Ishikawa (cell line): Measurements from ENCODE around the gene ZNF653.

ENCODE experiments used
- CEBPB ChIP-seq: IDR thresholded peaks from 2 replicates; pipeline ENCODE4 v1.6.1; 2012
- CREB1 ChIP-seq: IDR thresholded peaks from 2 replicates; pipeline ENCODE4 v1.6.1; 2012; ENCODE audit warnings: low read depth
- EGR1 ChIP-seq: IDR thresholded peaks from 2 replicates; pipeline ENCODE4 v1.6.1; 2012
- EP300 ChIP-seq: IDR thresholded peaks from 2 replicates; pipeline ENCODE4 v1.6.1; 2012; ENCODE audit warnings: borderline replicate concordance
- FOXM1 ChIP-seq: IDR thresholded peaks from 2 replicates; pipeline ENCODE4 v1.6.1; 2012; ENCODE audit warnings: low read depth, borderline replicate concordance
- NFIC ChIP-seq: IDR thresholded peaks from 2 replicates; pipeline ENCODE4 v1.6.1; 2012
- RAD21 ChIP-seq: IDR thresholded peaks from 2 replicates; pipeline ENCODE4 v1.6.1; 2012; ENCODE audit warnings: low read depth
- TAF1 ChIP-seq: IDR thresholded peaks from 2 replicates; pipeline ENCODE4 v1.6.1; 2012; ENCODE audit warnings: low read depth, mild to moderate bottlenecking
- TCF12 ChIP-seq: IDR thresholded peaks from 2 replicates; pipeline ENCODE4 v1.6.1; 2012; ENCODE audit warnings: low read depth
- TEAD4 ChIP-seq: IDR thresholded peaks from 2 replicates; pipeline ENCODE4 v1.6.1; 2012
- YY1 ChIP-seq: IDR thresholded peaks from 2 replicates; pipeline ENCODE4 v1.6.1; 2012; ENCODE audit warnings: low read depth
- ZBTB7A ChIP-seq: IDR thresholded peaks from 2 replicates; pipeline ENCODE4 v1.6.1; 2012; ENCODE audit warnings: low read depth
- TF ChIP-seq, protein P1 (sequence below): IDR thresholded peaks from 2 replicates; pipeline ENCODE4 v1.6.1; 2012
- TF ChIP-seq, protein P2 (sequence below): IDR thresholded peaks from 2 replicates; pipeline ENCODE4 v1.6.1; 2012
- TF ChIP-seq, protein P3 (sequence below): IDR thresholded peaks from 2 replicates; pipeline ENCODE4 v1.6.1; 2012; ENCODE audit warnings: low read depth, mild to moderate bottlenecking

Gene ZNF653

GRCh38 chr19:11485245-11485837, 20.3 kb downstream of the ZNF653 start:
- no peak for TF ChIP-seq YY1
- no peak for TF ChIP-seq CREB1
- no peak for TF ChIP-seq RAD21
- TF ChIP-seq TAF1 = no peak
- TF ChIP-seq TEAD4 = no peak

- TF ChIP-seq TAF1 (no peak), CEBPB (no peak), ZBTB7A (no peak)
Observed at GRCh38 chr19:11483366-11484111, 22.1 kb downstream of the ZNF653 start.

DNA sequence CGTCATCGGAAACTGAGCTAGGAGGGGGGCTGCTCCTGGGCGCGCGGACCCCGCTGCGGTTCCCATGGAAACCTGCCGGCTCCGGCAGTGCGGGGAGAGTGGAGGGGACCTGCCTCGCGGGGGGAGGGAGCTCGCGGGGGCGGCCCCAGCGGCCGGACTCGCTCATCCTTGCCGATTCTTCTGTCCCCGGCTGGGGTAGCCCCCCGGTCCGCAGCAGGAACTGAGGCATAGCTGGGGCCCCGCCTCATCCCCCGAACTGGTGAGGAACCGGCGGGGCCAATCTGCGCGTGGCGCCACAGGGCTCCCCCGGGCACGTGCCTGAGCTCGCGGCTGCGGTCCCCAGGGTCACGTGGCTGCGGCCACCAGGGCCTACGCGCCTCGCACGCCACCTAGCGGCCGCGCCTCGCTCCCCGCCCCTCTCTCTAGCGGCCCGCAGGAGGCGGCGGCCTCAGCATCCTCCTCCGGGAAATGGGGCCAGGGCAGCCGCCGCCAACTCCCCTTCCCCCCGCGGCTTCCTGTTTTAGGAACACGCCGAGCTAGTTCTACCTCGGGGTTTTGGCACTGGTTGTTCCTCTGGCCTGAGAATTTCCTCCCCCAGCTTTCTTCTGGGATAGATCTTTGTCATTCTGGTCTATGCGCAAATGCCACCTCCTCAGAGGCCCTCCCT, 23.1 kb downstream of the ZNF653 start:
- TF ChIP-seq, protein P1, sequence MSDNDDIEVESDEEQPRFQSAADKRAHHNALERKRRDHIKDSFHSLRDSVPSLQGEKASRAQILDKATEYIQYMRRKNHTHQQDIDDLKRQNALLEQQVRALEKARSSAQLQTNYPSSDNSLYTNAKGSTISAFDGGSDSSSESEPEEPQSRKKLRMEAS = peak; percentile 99
- TF ChIP-seq NFIC = 0 out of 2 replicates have a peak, but pooled peaks have one; percentile 10
- no peak for TF ChIP-seq CREB1
- TF ChIP-seq ZBTB7A = peak; percentile 48; the same call in 1 of the 2 replicates
- TF ChIP-seq RAD21 = peak; percentile 82
- 0 out of 2 replicates have a peak, but pooled peaks have one; percentile 8 for TF ChIP-seq EP300
- TF ChIP-seq, protein P2, sequence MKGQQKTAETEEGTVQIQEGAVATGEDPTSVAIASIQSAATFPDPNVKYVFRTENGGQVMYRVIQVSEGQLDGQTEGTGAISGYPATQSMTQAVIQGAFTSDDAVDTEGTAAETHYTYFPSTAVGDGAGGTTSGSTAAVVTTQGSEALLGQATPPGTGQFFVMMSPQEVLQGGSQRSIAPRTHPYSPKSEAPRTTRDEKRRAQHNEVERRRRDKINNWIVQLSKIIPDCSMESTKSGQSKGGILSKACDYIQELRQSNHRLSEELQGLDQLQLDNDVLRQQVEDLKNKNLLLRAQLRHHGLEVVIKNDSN = peak; percentile 99
- TF ChIP-seq EGR1 = no peak; the same call in 1 of the 2 replicates

GRCh38 chr19:11481534-11482383, 23.9 kb downstream of the ZNF653 start:
- TF ChIP-seq CREB1 = 0 out of 2 replicates have a peak, but pooled peaks have one; percentile 24
- no peak for TF ChIP-seq YY1
- TF ChIP-seq, protein P3, sequence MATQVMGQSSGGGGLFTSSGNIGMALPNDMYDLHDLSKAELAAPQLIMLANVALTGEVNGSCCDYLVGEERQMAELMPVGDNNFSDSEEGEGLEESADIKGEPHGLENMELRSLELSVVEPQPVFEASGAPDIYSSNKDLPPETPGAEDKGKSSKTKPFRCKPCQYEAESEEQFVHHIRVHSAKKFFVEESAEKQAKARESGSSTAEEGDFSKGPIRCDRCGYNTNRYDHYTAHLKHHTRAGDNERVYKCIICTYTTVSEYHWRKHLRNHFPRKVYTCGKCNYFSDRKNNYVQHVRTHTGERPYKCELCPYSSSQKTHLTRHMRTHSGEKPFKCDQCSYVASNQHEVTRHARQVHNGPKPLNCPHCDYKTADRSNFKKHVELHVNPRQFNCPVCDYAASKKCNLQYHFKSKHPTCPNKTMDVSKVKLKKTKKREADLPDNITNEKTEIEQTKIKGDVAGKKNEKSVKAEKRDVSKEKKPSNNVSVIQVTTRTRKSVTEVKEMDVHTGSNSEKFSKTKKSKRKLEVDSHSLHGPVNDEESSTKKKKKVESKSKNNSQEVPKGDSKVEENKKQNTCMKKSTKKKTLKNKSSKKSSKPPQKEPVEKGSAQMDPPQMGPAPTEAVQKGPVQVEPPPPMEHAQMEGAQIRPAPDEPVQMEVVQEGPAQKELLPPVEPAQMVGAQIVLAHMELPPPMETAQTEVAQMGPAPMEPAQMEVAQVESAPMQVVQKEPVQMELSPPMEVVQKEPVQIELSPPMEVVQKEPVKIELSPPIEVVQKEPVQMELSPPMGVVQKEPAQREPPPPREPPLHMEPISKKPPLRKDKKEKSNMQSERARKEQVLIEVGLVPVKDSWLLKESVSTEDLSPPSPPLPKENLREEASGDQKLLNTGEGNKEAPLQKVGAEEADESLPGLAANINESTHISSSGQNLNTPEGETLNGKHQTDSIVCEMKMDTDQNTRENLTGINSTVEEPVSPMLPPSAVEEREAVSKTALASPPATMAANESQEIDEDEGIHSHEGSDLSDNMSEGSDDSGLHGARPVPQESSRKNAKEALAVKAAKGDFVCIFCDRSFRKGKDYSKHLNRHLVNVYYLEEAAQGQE = peak; percentile 89
- TF ChIP-seq TCF12 = no peak; the same call in 1 of the 2 replicates
- no peak for TF ChIP-seq RAD21
- no peak for TF ChIP-seq CEBPB
- TF ChIP-seq, protein P1 = peak; percentile 40; the same call in 1 of the 2 replicates

DNA sequence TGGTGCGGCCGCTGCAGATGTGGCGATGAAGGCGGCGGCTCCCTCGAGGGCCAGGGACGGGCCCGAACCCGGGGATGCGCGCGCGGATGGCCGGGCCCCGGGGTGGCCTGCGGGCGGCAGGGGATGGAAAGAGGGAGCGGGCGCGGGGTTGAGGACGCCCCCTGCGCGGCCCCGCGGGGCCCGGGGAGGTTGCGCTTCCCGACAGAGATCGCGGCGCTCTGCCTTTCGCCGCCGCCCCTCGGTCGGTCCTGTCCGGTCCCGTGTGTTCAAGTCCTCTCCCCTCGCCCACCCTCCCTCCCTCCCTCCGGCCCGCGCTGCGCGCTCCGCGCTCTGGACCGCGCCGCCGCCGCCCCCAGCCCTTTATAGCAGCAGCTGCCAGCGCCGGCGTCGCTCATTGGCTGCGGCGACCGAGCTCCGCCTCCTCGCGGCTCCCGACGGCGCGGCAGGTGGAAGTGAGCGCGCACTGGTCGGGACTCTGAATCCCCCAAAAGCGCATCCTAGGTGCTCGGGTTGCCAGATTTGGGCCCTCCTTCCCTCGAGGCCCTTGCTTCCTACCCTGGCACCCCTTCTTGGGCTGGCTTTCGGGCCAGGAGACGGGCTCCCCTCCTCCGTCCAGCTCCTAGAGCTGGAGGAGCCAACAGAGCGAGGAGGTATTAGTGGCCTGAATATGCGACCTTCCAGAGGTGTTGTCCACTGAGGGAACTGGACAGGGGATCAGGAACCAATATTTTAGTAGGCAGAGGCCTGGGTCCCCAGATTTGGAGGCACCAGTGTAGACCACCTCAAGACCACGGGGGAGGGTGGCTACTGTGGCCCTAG, 24.7 kb downstream of the ZNF653 start, which contains the start of gene ELAVL3:
ELAVL3 (minus strand) TSS at position 332 of the 819 bp plus-strand sequence. CDS start 438 bp downstream, outside the sequence.
- TF ChIP-seq TCF12 (no peak), NFIC (no peak), ZBTB7A (no peak), TAF1 (no peak), CREB1 (no peak), YY1 (no peak)
- TF ChIP-seq, protein P2 = no peak

DNA sequence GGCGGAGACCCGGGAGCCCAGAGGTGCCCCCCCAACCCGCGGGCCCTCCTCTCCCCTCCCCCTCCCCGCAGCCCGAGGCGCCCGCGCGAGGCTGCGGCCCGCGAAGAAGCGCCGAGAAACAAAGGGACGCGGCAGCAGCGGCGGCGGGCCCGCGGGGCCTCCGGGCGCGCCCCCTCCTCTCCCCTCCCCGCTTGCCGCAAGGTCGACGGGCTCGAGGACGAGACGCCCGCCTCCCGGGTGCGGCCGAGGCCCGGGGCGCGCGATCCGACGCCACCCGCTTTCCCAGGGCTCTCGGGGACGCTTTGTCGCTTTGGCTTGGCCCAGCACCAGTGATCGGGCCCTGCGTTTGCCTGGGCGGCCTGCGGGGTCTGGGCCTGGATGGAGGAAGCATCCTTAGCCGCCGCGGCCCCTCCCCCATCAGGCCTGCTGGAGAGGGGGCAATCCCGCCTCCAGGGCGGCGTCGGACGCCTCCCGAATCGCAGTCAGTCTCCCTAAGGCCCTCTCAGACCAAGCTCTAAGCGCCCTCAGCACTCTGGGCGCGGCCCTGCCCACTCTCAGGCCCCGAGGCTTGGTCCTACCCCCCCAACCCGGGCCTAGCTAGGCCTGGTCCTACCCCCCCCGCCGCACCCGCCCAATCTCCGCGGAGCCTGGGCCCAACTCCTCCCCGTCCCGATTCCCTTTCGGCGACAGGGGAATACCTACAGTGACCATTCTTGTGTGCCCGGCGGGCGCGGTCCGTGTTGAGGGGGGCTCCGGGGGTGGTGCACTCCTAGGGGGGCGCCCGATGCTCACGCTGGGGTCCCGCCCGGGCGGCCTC, 25.5 kb downstream of the ZNF653 start:
- TF ChIP-seq, protein P2 = no peak
- no peak for TF ChIP-seq CREB1
- TF ChIP-seq FOXM1 = no peak
